Stimulated activated naive B cell treated with anti-CD40 and anti-IgM and Interleukin-4, amounts not matched to agents 10 μg/mL and 1 μg/mL and 100 μg/mL, for 72 hours (primary cell): ENCODE measurements around the gene KCNJ2.

Source experiments
- ATAC-seq, 2 donors: fragments of 150-1000 bp; cut with Tn5 transposase; replicated peaks; 2 replicates each; pipeline ENCODE4 v1.10.0; 2021; ENCODE audit warnings: moderate library complexity in 1 of 2
- DNase-seq: peaks from one replicate; pipeline ENCODE4 v3.0.0; 2021
- H3K27ac Mint-ChIP-seq: one replicate; pipeline ENCODE4 v1.8.0; 2022; ENCODE audit warnings: mild to moderate bottlenecking, mixed read lengths
- H3K27me3 Mint-ChIP-seq, 2 donors: one replicate each; pipeline ENCODE4 v1.8.0; 2022; ENCODE audit warnings: mixed read lengths in 2 of 2
- H3K36me3 Mint-ChIP-seq, 2 donors: one replicate each; pipeline ENCODE4 v1.8.0; 2022; ENCODE audit warnings: mixed read lengths in 2 of 2, mild to moderate bottlenecking in 1 of 2
- H3K4me1 Mint-ChIP-seq, 2 donors: one replicate each; pipeline ENCODE4 v1.8.0; 2022; ENCODE audit warnings: mixed read lengths in 2 of 2, mild to moderate bottlenecking in 1 of 2
- H3K4me3 Mint-ChIP-seq, 2 donors: one replicate each; pipeline ENCODE4 v1.8.0; 2022; ENCODE audit warnings: mild to moderate bottlenecking in 2 of 2, mixed read lengths in 2 of 2, moderate library complexity in 1 of 2
- H3K9me3 Mint-ChIP-seq, 2 donors: one replicate each; pipeline ENCODE4 v1.8.0; 2022; ENCODE audit warnings: mixed read lengths in 2 of 2, mild to moderate bottlenecking in 1 of 2

KCNJ2 gene

GRCh38 chr17:70201872-70202419, 32.6 kb downstream of the KCNJ2 start:
- Mint-ChIP-seq H3K27ac (no peak overlapping the region), H3K36me3 (no peaks in the 10 kb centered on the region), H3K9me3 (peaks cover 0 to 3% of the 10 kb centered on the region in 2 donors), H3K4me1 (no peaks in the 10 kb centered on the region), H3K4me3 (no peak overlapping the region), H3K27me3 (peaks cover 0 to 7% of the 10 kb centered on the region in 2 donors)
- DNase-seq (no peak), ATAC-seq (no peak)

GRCh38 chr17:70202840-70203239, 33.5 kb downstream of the KCNJ2 start:
- Mint-ChIP-seq H3K9me3 (peaks cover 0 to 2% of the 10 kb centered on the region in 2 donors), H3K27ac (no peak overlapping the region), H3K36me3 (no peaks in the 10 kb centered on the region), H3K4me3 (no peak overlapping the region), H3K27me3 (peaks cover 0 to under 1% of the 10 kb centered on the region in 2 donors), H3K4me1 (no peaks in the 10 kb centered on the region)
- no peak for ATAC-seq
- DNase-seq = no peak

- Mint-ChIP-seq H3K4me1 (no peaks in the 10 kb centered on the region), H3K27ac (no peak overlapping the region), H3K4me3 (no peak overlapping the region), H3K27me3 (no peaks in the 10 kb centered on the region), H3K36me3 (no peaks in the 10 kb centered on the region), H3K9me3 (no peaks in the 10 kb centered on the region)
- DNase-seq (no peak), ATAC-seq (no peak)
These were observed 35.1 kb downstream of the KCNJ2 start for GRCh38 chr17:70204431-70204830.

- Mint-ChIP-seq H3K36me3 (no peaks in the 10 kb centered on the region), H3K4me1 (no peaks in the 10 kb centered on the region), H3K27me3 (no peaks in the 10 kb centered on the region), H3K4me3 (no peak overlapping the region), H3K27ac (no peak overlapping the region), H3K9me3 (no peaks in the 10 kb centered on the region)
- DNase-seq = no peak
- no peak for ATAC-seq
These were observed 36.1 kb downstream of the KCNJ2 start for GRCh38 chr17:70205401-70205800.

- Mint-ChIP-seq H3K27me3 (no peaks in the 10 kb centered on the region), H3K9me3 (no peaks in the 10 kb centered on the region), H3K4me3 (no peak overlapping the region), H3K4me1 (no peaks in the 10 kb centered on the region), H3K27ac (no peak overlapping the region), H3K36me3 (no peaks in the 10 kb centered on the region)
- DNase-seq (no peak), ATAC-seq (no peak)
These were observed 37.2 kb downstream of the KCNJ2 start for GRCh38 chr17:70206361-70207010.

GRCh38 chr17:70207184-70207583, 37.9 kb downstream of the KCNJ2 start:
- Mint-ChIP-seq H3K4me3 (no peak overlapping the region), H3K4me1 (no peaks in the 10 kb centered on the region), H3K9me3 (no peaks in the 10 kb centered on the region), H3K27me3 (no peaks in the 10 kb centered on the region), H3K27ac (no peak overlapping the region), H3K36me3 (no peaks in the 10 kb centered on the region)
- ATAC-seq = no peak
- no peak for DNase-seq

GRCh38 chr17:70208080-70208794, 38.9 kb downstream of the KCNJ2 start:
- Mint-ChIP-seq H3K36me3 (no peaks in the 10 kb centered on the region), H3K27me3 (no peaks in the 10 kb centered on the region), H3K9me3 (peaks cover 1 to 5% of the 10 kb centered on the region in 2 donors), H3K27ac (no peak overlapping the region), H3K4me3 (no peak overlapping the region), H3K4me1 (no peaks in the 10 kb centered on the region)
- ATAC-seq = no peak
- DNase-seq = no peak

- DNase-seq = no peak
- H3K27ac Mint-ChIP-seq = no peak overlapping the region
These were observed 39.7 kb downstream of the KCNJ2 start for GRCh38 chr17:70208825-70209555.

GRCh38 chr17:70215656-70216055, 46.3 kb downstream of the KCNJ2 start:
- peaks cover 0 to 6% of the 10 kb centered on the region in 2 donors for H3K4me1 Mint-ChIP-seq
- no peak overlapping the region for H3K27ac Mint-ChIP-seq
- DNase-seq = no peak
- H3K9me3 Mint-ChIP-seq = peaks cover 6% of the 10 kb centered on the region in 2 donors
- no peak overlapping the region for H3K4me3 Mint-ChIP-seq
- no peaks in the 10 kb centered on the region for H3K36me3 Mint-ChIP-seq
- no peak for ATAC-seq
- H3K27me3 Mint-ChIP-seq = no peaks in the 10 kb centered on the region

More at GRCh38 chr17:70208825-70209555, 39.7 kb downstream of the KCNJ2 start:
- Mint-ChIP-seq H3K36me3 (no peaks in the 10 kb centered on the region), H3K9me3 (peaks cover 6% of the 10 kb centered on the region in 2 donors), H3K27me3 (no peaks in the 10 kb centered on the region), H3K4me3 (no peak overlapping the region), H3K4me1 (no peaks in the 10 kb centered on the region)
- ATAC-seq = no peak

GRCh38 chr17:70217571-70217970, 48.2 kb downstream of the KCNJ2 start:
- no peak for DNase-seq
- peaks cover 6% of the 10 kb centered on the region in 2 donors for H3K9me3 Mint-ChIP-seq
- no peaks in the 10 kb centered on the region for H3K27me3 Mint-ChIP-seq
- no peak for ATAC-seq
- H3K4me1 Mint-ChIP-seq = peaks cover 0 to 6% of the 10 kb centered on the region in 2 donors
- no peak overlapping the region for H3K4me3 Mint-ChIP-seq
- H3K36me3 Mint-ChIP-seq = no peaks in the 10 kb centered on the region
- no peak overlapping the region for H3K27ac Mint-ChIP-seq

- Mint-ChIP-seq H3K4me1 (no peaks in the 10 kb centered on the region), H3K27me3 (peaks cover 4 to 15% of the 10 kb centered on the region in 2 donors), H3K4me3 (no peak overlapping the region), H3K9me3 (no peaks in the 10 kb centered on the region), H3K27ac (no peak overlapping the region), H3K36me3 (no peaks in the 10 kb centered on the region)
- ATAC-seq = no peak
- DNase-seq = no peak
These were observed 55.9 kb downstream of the KCNJ2 start for GRCh38 chr17:70225276-70225675.
